ENCODE results near the gene TAF3.

The TAF3 gene

GRCh38 chr10:7887174-7887816 is 69.0 kb downstream of the TAF3 start:
- Histone ChIP-seq H3K4me1 (ENCODE audit: control insufficient read depth, insufficient read depth, low read length) (peaks cover 3% of the 10 kb centered on the region), H3K36me3 (ENCODE audit: control insufficient read depth, insufficient read depth, low read length) (no peaks in the 10 kb centered on the region), H3K4me3 (ENCODE audit: low read depth, low read length) (no peak overlapping the region), H3K9ac (ENCODE audit: low read depth, low read length) (no peak overlapping the region), H3K27me3 (ENCODE audit: control insufficient read depth, insufficient read depth, low read length) (no peaks in the 10 kb centered on the region), H3K9me3 (ENCODE audit: control insufficient read depth, insufficient read depth, low read length) (no peaks in the 10 kb centered on the region)

GRCh38 chr10:7889947-7890542 is 71.7 kb downstream of the TAF3 start:
- Histone ChIP-seq H3K9me3 (ENCODE audit: control insufficient read depth, insufficient read depth, low read length) (no peaks in the 10 kb centered on the region), H3K27me3 (ENCODE audit: control insufficient read depth, insufficient read depth, low read length) (no peaks in the 10 kb centered on the region), H3K4me1 (ENCODE audit: control insufficient read depth, insufficient read depth, low read length) (peaks cover 3% of the 10 kb centered on the region), H3K4me3 (ENCODE audit: low read depth, low read length) (no peak overlapping the region), H3K36me3 (ENCODE audit: control insufficient read depth, insufficient read depth, low read length) (no peaks in the 10 kb centered on the region), H3K9ac (ENCODE audit: low read depth, low read length) (no peak overlapping the region)

GRCh38 chr10:7890781-7891180 is 72.5 kb downstream of the TAF3 start:
- no peak overlapping the region for H3K4me3 ChIP-seq (ENCODE audit: low read depth, low read length)
- H3K27me3 ChIP-seq (ENCODE audit: control insufficient read depth, insufficient read depth, low read length) = no peaks in the 10 kb centered on the region

GRCh38 chr10:7891634-7892033 is 73.3 kb downstream of the TAF3 start:
- no peak overlapping the region for H3K9ac ChIP-seq (ENCODE audit: low read depth, low read length)
- H3K4me1 ChIP-seq (ENCODE audit: control insufficient read depth, insufficient read depth, low read length) = peaks cover 3% of the 10 kb centered on the region
- H3K9me3 ChIP-seq (ENCODE audit: control insufficient read depth, insufficient read depth, low read length) = no peaks in the 10 kb centered on the region
- H3K36me3 ChIP-seq (ENCODE audit: control insufficient read depth, insufficient read depth, low read length) = no peaks in the 10 kb centered on the region
- no peaks in the 10 kb centered on the region for H3K27me3 ChIP-seq (ENCODE audit: control insufficient read depth, insufficient read depth, low read length)
- no peak overlapping the region for H3K4me3 ChIP-seq (ENCODE audit: low read depth, low read length)

More at GRCh38 chr10:7890781-7891180, 72.5 kb downstream of the TAF3 start:
- Histone ChIP-seq H3K36me3 (ENCODE audit: control insufficient read depth, insufficient read depth, low read length) (no peaks in the 10 kb centered on the region), H3K4me1 (ENCODE audit: control insufficient read depth, insufficient read depth, low read length) (peaks cover 3% of the 10 kb centered on the region), H3K9me3 (ENCODE audit: control insufficient read depth, insufficient read depth, low read length) (no peaks in the 10 kb centered on the region), H3K9ac (ENCODE audit: low read depth, low read length) (no peak overlapping the region)

- Histone ChIP-seq H3K9ac (ENCODE audit: low read depth, low read length) (no peak overlapping the region), H3K36me3 (ENCODE audit: control insufficient read depth, insufficient read depth, low read length) (no peaks in the 10 kb centered on the region), H3K4me1 (ENCODE audit: control insufficient read depth, insufficient read depth, low read length) (peaks cover 3% of the 10 kb centered on the region), H3K4me3 (ENCODE audit: low read depth, low read length) (no peak overlapping the region), H3K27me3 (ENCODE audit: control insufficient read depth, insufficient read depth, low read length) (no peaks in the 10 kb centered on the region), H3K9me3 (ENCODE audit: control insufficient read depth, insufficient read depth, low read length) (no peaks in the 10 kb centered on the region)
These were observed 73.8 kb downstream of the TAF3 start for GRCh38 chr10:7892146-7892545.

GRCh38 chr10:7895699-7896090 is 77.4 kb downstream of the TAF3 start:
- Histone ChIP-seq H3K27me3 (ENCODE audit: control insufficient read depth, insufficient read depth, low read length) (no peaks in the 10 kb centered on the region), H3K9me3 (ENCODE audit: control insufficient read depth, insufficient read depth, low read length) (no peaks in the 10 kb centered on the region), H3K36me3 (ENCODE audit: control insufficient read depth, insufficient read depth, low read length) (no peaks in the 10 kb centered on the region), H3K4me1 (ENCODE audit: control insufficient read depth, insufficient read depth, low read length) (no peaks in the 10 kb centered on the region), H3K4me3 (ENCODE audit: low read depth, low read length) (no peak overlapping the region), H3K9ac (ENCODE audit: low read depth, low read length) (no peak overlapping the region)

GRCh38 chr10:7896297-7896696 is 78.0 kb downstream of the TAF3 start:
- no peak overlapping the region for H3K9ac ChIP-seq (ENCODE audit: low read depth, low read length)
- no peaks in the 10 kb centered on the region for H3K9me3 ChIP-seq (ENCODE audit: control insufficient read depth, insufficient read depth, low read length)
- no peaks in the 10 kb centered on the region for H3K4me1 ChIP-seq (ENCODE audit: control insufficient read depth, insufficient read depth, low read length)
- no peaks in the 10 kb centered on the region for H3K36me3 ChIP-seq (ENCODE audit: control insufficient read depth, insufficient read depth, low read length)
- H3K27me3 ChIP-seq (ENCODE audit: control insufficient read depth, insufficient read depth, low read length) = no peaks in the 10 kb centered on the region
- H3K4me3 ChIP-seq (ENCODE audit: low read depth, low read length) = no peak overlapping the region

GRCh38 chr10:7901256-7901655 is 83.0 kb downstream of the TAF3 start:
- no peak overlapping the region for H3K4me3 ChIP-seq (ENCODE audit: low read depth, low read length)
- no peaks in the 10 kb centered on the region for H3K27me3 ChIP-seq (ENCODE audit: control insufficient read depth, insufficient read depth, low read length)
- H3K9me3 ChIP-seq (ENCODE audit: control insufficient read depth, insufficient read depth, low read length) = no peaks in the 10 kb centered on the region
- no peak overlapping the region for H3K9ac ChIP-seq (ENCODE audit: low read depth, low read length)
- no peaks in the 10 kb centered on the region for H3K4me1 ChIP-seq (ENCODE audit: control insufficient read depth, insufficient read depth, low read length)
- H3K36me3 ChIP-seq (ENCODE audit: control insufficient read depth, insufficient read depth, low read length) = no peaks in the 10 kb centered on the region

GRCh38 chr10:7902413-7902812 is 84.1 kb downstream of the TAF3 start:
- no peaks in the 10 kb centered on the region for H3K9me3 ChIP-seq (ENCODE audit: control insufficient read depth, insufficient read depth, low read length)
- H3K9ac ChIP-seq (ENCODE audit: low read depth, low read length) = no peak overlapping the region

GRCh38 chr10:7903851-7904250 is 85.5 kb downstream of the TAF3 start:
- Histone ChIP-seq H3K4me3 (ENCODE audit: low read depth, low read length) (no peak overlapping the region), H3K27me3 (ENCODE audit: control insufficient read depth, insufficient read depth, low read length) (no peaks in the 10 kb centered on the region), H3K9ac (ENCODE audit: low read depth, low read length) (no peak overlapping the region), H3K4me1 (ENCODE audit: control insufficient read depth, insufficient read depth, low read length) (no peaks in the 10 kb centered on the region), H3K36me3 (ENCODE audit: control insufficient read depth, insufficient read depth, low read length) (no peaks in the 10 kb centered on the region), H3K9me3 (ENCODE audit: control insufficient read depth, insufficient read depth, low read length) (no peaks in the 10 kb centered on the region)

More at GRCh38 chr10:7902413-7902812, 84.1 kb downstream of the TAF3 start:
- Histone ChIP-seq H3K36me3 (ENCODE audit: control insufficient read depth, insufficient read depth, low read length) (no peaks in the 10 kb centered on the region), H3K4me1 (ENCODE audit: control insufficient read depth, insufficient read depth, low read length) (no peaks in the 10 kb centered on the region), H3K27me3 (ENCODE audit: control insufficient read depth, insufficient read depth, low read length) (no peaks in the 10 kb centered on the region), H3K4me3 (ENCODE audit: low read depth, low read length) (no peak overlapping the region)

GRCh38 chr10:7906128-7906527 is 87.8 kb downstream of the TAF3 start:
- Histone ChIP-seq H3K4me3 (ENCODE audit: low read depth, low read length) (no peak overlapping the region), H3K27me3 (ENCODE audit: control insufficient read depth, insufficient read depth, low read length) (no peaks in the 10 kb centered on the region), H3K9me3 (ENCODE audit: control insufficient read depth, insufficient read depth, low read length) (no peaks in the 10 kb centered on the region), H3K36me3 (ENCODE audit: control insufficient read depth, insufficient read depth, low read length) (no peaks in the 10 kb centered on the region), H3K9ac (ENCODE audit: low read depth, low read length) (no peak overlapping the region), H3K4me1 (ENCODE audit: control insufficient read depth, insufficient read depth, low read length) (no peaks in the 10 kb centered on the region)

- Histone ChIP-seq H3K36me3 (ENCODE audit: control insufficient read depth, insufficient read depth, low read length) (no peaks in the 10 kb centered on the region), H3K4me3 (ENCODE audit: low read depth, low read length) (no peak overlapping the region), H3K4me1 (ENCODE audit: control insufficient read depth, insufficient read depth, low read length) (no peaks in the 10 kb centered on the region), H3K9me3 (ENCODE audit: control insufficient read depth, insufficient read depth, low read length) (no peaks in the 10 kb centered on the region), H3K9ac (ENCODE audit: low read depth, low read length) (no peak overlapping the region), H3K27me3 (ENCODE audit: control insufficient read depth, insufficient read depth, low read length) (no peaks in the 10 kb centered on the region)
These were observed 90.4 kb downstream of the TAF3 start for GRCh38 chr10:7908541-7909210.
